ENCODE data around the gene PTH2R. TPM values are rescaled to one million over a fixed set of nuclear protein-coding genes. Genes with fewer than 3 reads are reported as not detected.

The PTH2R gene, protein sequence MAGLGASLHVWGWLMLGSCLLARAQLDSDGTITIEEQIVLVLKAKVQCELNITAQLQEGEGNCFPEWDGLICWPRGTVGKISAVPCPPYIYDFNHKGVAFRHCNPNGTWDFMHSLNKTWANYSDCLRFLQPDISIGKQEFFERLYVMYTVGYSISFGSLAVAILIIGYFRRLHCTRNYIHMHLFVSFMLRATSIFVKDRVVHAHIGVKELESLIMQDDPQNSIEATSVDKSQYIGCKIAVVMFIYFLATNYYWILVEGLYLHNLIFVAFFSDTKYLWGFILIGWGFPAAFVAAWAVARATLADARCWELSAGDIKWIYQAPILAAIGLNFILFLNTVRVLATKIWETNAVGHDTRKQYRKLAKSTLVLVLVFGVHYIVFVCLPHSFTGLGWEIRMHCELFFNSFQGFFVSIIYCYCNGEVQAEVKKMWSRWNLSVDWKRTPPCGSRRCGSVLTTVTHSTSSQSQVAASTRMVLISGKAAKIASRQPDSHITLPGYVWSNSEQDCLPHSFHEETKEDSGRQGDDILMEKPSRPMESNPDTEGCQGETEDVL
- total RNA-seq = not detected

DNA sequence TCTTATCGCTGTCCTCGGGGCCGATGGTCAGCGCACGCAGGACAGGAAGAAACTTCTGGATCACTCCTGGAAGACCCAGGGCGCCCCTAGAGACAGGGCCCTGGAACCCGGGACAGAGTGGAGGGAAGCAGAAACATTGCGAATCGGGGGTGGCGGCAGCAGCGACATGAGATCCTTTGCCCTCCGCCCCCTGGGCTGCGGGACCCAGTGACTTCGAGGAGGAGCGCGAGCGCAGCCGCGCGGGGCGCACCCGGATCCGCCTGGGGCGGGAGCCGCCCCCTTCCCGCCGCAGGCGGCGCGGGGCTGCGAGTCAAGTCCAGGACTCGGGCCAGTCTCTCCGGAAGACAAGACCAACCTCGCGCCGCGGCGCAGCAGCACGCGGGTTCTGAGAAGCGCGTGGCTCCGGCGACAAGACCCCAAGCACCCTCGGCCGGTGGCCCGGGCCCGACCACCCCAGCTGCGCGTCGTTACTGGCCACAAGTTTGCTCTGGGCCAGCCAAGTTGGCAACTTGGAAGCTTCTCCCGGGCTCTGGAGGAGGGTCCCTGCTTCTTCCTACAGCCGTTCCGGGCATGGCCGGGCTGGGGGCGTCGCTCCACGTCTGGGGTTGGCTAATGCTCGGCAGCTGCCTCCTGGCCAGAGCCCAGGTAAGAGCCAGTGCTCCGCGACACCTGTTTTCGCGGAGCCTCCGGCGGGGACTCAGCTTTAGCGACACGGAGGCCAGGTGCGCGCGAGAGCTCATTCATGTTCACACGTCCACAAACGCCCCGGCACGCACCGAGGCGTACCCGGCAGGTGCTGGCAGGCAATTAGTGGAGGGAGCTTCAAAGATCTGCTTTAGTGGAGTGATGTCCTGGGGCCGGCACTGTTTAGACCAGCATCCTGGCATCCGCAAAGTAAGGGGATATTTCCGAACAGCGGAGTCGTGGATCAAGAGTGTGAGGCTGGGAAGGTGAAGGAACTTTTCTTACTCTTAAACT lies at the start of gene PTH2R:
TSS of gene PTH2R (plus strand) at position 319 of the 978 bp plus-strand sequence. CDS start at position 571, 252 bp downstream.
- no peaks in the 10 kb centered on the region for H3K9me3 ChIP-seq
- WGBS, 2 donors (ENCODE audit: low coverage in 1 of 2) = 21 to 23% methylated on average over 8 to 72 of the region's 82 CpGs
- H3K4me3 ChIP-seq = peak within 1 kb of the TSS in 1 of 4 donors; percentile 37
- in situ Hi-C loops (cut with MboI; ENCODE audit: low pct_ligation_motif_present in 1 of 4, low pct_unique_long_range_greater_than_20kb in 1 of 4, low sequenced_read_pairs in 3 of 4) (no loop called here), intact Hi-C loops (cut with DNase I; ENCODE audit: low total_unique reads) (no loop called here)
- DNase-seq = no peak
- H3K36me3 ChIP-seq = no peaks in the 10 kb centered on the region
- H3K27me3 ChIP-seq = peaks cover 75% of the 10 kb centered on the region
- no peak within 1 kb of the TSS for H3K27ac ChIP-seq
- no peak for TF ChIP-seq POLR2A (IDR thresholded peaks at IDR 0.05)
- TF ChIP-seq POLR2AphosphoS5 (IDR thresholded peaks at IDR 0.05) = no peak
- TF ChIP-seq EP300 (IDR thresholded peaks at IDR 0.05; ENCODE audit: low read depth) = no peak
- TF ChIP-seq, protein P1, sequence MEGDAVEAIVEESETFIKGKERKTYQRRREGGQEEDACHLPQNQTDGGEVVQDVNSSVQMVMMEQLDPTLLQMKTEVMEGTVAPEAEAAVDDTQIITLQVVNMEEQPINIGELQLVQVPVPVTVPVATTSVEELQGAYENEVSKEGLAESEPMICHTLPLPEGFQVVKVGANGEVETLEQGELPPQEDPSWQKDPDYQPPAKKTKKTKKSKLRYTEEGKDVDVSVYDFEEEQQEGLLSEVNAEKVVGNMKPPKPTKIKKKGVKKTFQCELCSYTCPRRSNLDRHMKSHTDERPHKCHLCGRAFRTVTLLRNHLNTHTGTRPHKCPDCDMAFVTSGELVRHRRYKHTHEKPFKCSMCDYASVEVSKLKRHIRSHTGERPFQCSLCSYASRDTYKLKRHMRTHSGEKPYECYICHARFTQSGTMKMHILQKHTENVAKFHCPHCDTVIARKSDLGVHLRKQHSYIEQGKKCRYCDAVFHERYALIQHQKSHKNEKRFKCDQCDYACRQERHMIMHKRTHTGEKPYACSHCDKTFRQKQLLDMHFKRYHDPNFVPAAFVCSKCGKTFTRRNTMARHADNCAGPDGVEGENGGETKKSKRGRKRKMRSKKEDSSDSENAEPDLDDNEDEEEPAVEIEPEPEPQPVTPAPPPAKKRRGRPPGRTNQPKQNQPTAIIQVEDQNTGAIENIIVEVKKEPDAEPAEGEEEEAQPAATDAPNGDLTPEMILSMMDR (IDR thresholded peaks at IDR 0.05) = no peak
- peaks cover 0 to 10% (median 7%) of the 10 kb centered on the region in 4 donors for H3K4me1 ChIP-seq

DNA sequence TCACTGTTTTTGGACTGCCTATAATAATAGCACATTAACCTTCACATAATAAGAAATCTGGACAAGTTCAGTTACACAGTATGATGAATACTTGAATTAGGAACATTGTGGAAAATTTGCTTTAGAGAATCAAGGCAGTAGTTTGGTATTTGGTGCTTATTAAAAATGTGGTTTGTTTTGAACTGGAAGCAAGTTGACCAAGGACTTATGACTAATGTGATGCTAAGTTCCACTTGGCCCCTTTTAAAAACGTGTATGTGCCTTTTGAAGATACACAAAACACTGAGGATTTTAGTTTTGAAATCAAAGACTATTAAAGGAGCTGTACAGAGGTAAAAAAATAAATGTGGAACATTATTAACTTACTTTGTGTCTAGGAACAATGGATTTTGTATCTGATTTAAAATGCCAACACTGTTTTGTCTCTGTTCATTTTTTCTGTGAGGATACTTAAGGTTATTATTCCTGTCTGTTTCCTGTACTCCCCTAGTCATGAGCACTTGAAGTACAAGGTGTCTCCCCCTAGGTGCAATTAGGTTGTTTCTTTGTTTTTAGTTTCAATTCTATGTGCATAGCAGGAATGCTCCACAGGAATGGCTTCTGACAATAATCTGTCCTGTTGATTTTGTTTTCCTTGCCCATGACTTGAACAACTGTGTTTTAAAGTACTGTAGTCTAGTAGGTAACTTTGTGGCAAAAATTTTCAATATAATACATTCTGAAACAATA lies 49.6 kb upstream of the PTH2R start:
- no peaks in the 10 kb centered on the region for H3K9me3 ChIP-seq
- intact Hi-C loops (cut with DNase I; ENCODE audit: low total_unique reads) (no loop called here), in situ Hi-C loops (cut with MboI; ENCODE audit: low pct_ligation_motif_present in 1 of 4, low pct_unique_long_range_greater_than_20kb in 1 of 4, low sequenced_read_pairs in 3 of 4) (no loop called here)
- no peaks in the 10 kb centered on the region for H3K4me1 ChIP-seq
- TF ChIP-seq POLR2AphosphoS5 (IDR thresholded peaks at IDR 0.05) (no peak), EP300 (IDR thresholded peaks at IDR 0.05; ENCODE audit: low read depth) (no peak), POLR2A (IDR thresholded peaks at IDR 0.05) (no peak)
- TF ChIP-seq, protein P1 (IDR thresholded peaks at IDR 0.05) = no peak
- DNase-seq = no peak
- no peak overlapping the region for H3K27ac ChIP-seq
- no peaks in the 10 kb centered on the region for H3K27me3 ChIP-seq
- 22 to 36% methylated on average over 1 of the region's 1 CpG for WGBS, 2 donors (ENCODE audit: low coverage in 1 of 2)
- no peak overlapping the region for H3K4me3 ChIP-seq
- peaks cover 0 to 39% (median 19%) of the 10 kb centered on the region in 4 donors for H3K36me3 ChIP-seq

DNA sequence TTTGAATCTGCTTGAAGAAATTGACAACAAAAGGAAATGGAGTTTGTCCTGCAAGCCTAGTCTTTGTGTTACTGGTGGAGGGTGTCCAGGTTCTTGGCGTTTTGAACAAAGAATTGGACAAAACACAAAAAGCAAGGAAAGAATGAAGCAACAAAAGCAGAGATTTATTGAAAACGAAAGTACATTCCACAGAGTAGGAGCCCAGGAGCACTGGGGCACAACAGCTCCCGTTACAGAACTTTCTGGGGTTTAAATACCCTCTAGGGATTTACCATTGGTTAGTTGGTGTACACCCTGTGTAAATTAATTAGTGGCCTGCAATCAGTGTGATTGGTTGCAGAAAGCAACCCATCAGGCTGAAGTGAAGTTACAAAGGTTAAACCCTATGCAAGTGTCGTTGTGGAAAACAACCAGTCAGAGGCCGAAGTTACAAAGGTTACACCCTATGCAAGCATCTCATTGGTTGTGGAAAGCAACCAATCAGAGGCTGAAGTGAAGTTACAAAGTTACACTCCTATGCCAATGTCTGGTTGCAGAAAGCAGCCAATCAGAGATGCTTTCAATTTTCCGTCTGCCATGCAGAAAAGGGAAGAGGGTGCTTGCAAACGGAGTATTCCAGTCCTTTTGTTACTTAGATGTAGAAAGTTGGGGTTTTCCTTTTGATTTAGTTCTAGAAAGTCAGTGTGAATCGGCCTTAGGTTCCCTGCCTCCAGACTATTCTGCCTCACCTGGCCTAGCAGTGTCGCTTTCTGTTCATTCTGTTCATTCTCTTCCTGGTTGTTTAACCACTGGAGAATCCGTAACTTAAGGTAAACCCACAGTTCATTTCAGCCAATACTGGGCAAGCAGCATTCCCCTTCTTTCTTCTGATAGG lies 47.6 kb upstream of the PTH2R start:
- WGBS, 2 donors (ENCODE audit: low coverage in 1 of 2) = 81 to 92% methylated on average over 8 to 10 of the region's 10 CpGs
- no peak for DNase-seq
- no peaks in the 10 kb centered on the region for H3K9me3 ChIP-seq
- H3K4me1 ChIP-seq = no peaks in the 10 kb centered on the region
- no peak overlapping the region for H3K4me3 ChIP-seq
- no peaks in the 10 kb centered on the region for H3K27me3 ChIP-seq
- intact Hi-C loops (cut with DNase I; ENCODE audit: low total_unique reads) = no loop called here
- H3K36me3 ChIP-seq = peaks cover 0 to 19% (median 9%) of the 10 kb centered on the region in 4 donors
- TF ChIP-seq POLR2AphosphoS5 (IDR thresholded peaks at IDR 0.05) = no peak
- no peak for TF ChIP-seq EP300 (IDR thresholded peaks at IDR 0.05; ENCODE audit: low read depth)
- TF ChIP-seq, protein P1 (IDR thresholded peaks at IDR 0.05) = no peak
- H3K27ac ChIP-seq = no peak overlapping the region
- in situ Hi-C loops (cut with MboI; ENCODE audit: low pct_ligation_motif_present in 1 of 4, low pct_unique_long_range_greater_than_20kb in 1 of 4, low sequenced_read_pairs in 3 of 4) = no loop called here
